Heart right ventricle (tissue), 16 donors: ENCODE measurements around the gene SCAANT1. TPM values are rescaled to one million over a fixed set of nuclear protein-coding genes. Genes with fewer than 3 reads are reported as not detected.

Experiments used
- ATAC-seq, 8 donors: fragments of 200-7000 bp; cut with Tn5 transposase; one replicate each; pipeline ENCODE4 v1.9.1; 2020; ENCODE audit warnings: mild to moderate bottlenecking in 8 of 8, moderate library complexity in 8 of 8, moderate number of reproducible peaks in 1 of 8
- DNase-seq, 2 donors: peaks; one replicate each; pipeline ENCODE4 v3.0.0-alpha.2; 2020
- H3K27ac ChIP-seq, 10 donors: fragments of 200-600 bp; sonication (generic) in 2 of 10; one replicate each; pipeline versions ENCODE4 v1.5.0 to v1.8.0; 2020 to 2022; ENCODE audit warnings: mild to moderate bottlenecking in 3 of 10
- H3K27me3 ChIP-seq, 7 donors: fragments of 200-600 bp; one replicate each; pipeline ENCODE4 v1.8.0; 2021 to 2022; ENCODE audit warnings: mild to moderate bottlenecking in 2 of 7
- H3K36me3 ChIP-seq, 9 donors: fragments of 200-600 bp; sonication (generic) in 1 of 9; one replicate each; pipeline versions ENCODE4 v1.5.0 to v1.8.0; 2020 to 2022; ENCODE audit warnings: mild to moderate bottlenecking in 2 of 9
- H3K4me1 ChIP-seq, 9 donors: fragments of 200-600 bp; sonication (generic) in 1 of 9; one replicate each; pipeline versions ENCODE4 v1.5.0 to v1.8.0; 2020 to 2022; ENCODE audit warnings: mild to moderate bottlenecking in 4 of 9
- H3K4me3 ChIP-seq, 10 donors: fragments of 200-600 bp; sonication (generic) in 2 of 10; one replicate each; pipeline versions ENCODE4 v1.5.0 to v1.8.0; 2020 to 2022; ENCODE audit warnings: mild to moderate bottlenecking in 7 of 10, moderate library complexity in 2 of 10
- H3K9me3 ChIP-seq, 11 donors: fragments of 200-600 bp in 10 of 11; sonication (generic) in 2 of 11; one replicate each; pipeline versions ENCODE4 v1.5.0 to v1.8.0; 2013 to 2022; ENCODE audit warnings: mild to moderate bottlenecking in 2 of 11, control low read depth in 1 of 11, moderate library complexity in 1 of 11
- WGBS, 2 donors: extraction: QIAGEN DNeasy Blood & Tissue Kit; methylation state at CpG; one replicate each; pipeline ENCODE4 v1.1.7; 2013; ENCODE audit warnings: inconsistent platforms in 1 of 2; 5-methylcytosine and 5-hydroxymethylcytosine counted together
- intact Hi-C, 10 donors: fragments of 100-400 bp; cut with DNase I; formaldehyde crosslinking; loops; one replicate each; pipeline versions ENCODE4 v1.11.1 to v1.14.2; 2022
- polyA plus RNA-seq, 2 donors: library from polyadenylated mRNA; stranded (reverse); fragments of 200-250 nt; gene quantifications; one replicate each; pipeline ENCODE4 v1.2.3, GENCODE V29; 2013
- total RNA-seq, 10 donors: library from RNA; stranded (reverse); fragmentation: NEBNext Ultra II Directional in 3 of 10; extraction: Animal tissue kit (Norgen Biotek cat#: 25700) in 3 of 10; gene quantifications; one replicate each; pipeline versions ENCODE4 v1.2.1 to v1.2.4, GENCODE V29; 2021 to 2023
- TF ChIP-seq, protein P1 (sequence below), 9 donors: fragments of 200-600 bp; sonication (generic) in 2 of 9; IDR thresholded peaks; one replicate each; pipeline versions ENCODE4 v1.5.0 to v1.8.0; 2021 to 2022; ENCODE audit warnings: antibody characterized with exemption in 9 of 9, mild to moderate bottlenecking in 5 of 9, moderate library complexity in 1 of 9
- donor health status: Arrhythmogenic right ventricular cardiomyopathy.
- donor health status: ischemic (EF 13 %, LVEDD 7.1; RV severe dilation, severe dysfunction).
- donor health status: healthy with polysubstance abuse.
- donor health status: DM: no; HTN: yes; CAD: no.
- donor health status: DM: no; HTN: no; CAD: no.
- donor health status: ischemic (EF 25% LVEDD 6.9; RV normal size, moderate dysfunction).
- donor health status: ischemic (EF 25% LVEDD 5.7; RV mildly dilated, moderate dysfunction).
- donor health status: healthy.
- donor health status: DM: yes; HTN: yes; CAD: no.
- donor health status: Ischemic cardiomyopathy.
- donor health status: ischemic (EF 35%, LVEDD 5.7; RV mildly dilated, moderate dysfunction).
- donor health status: nonischemic (EF 11% LVEDD 7.7; RV severe dilation, severe dysfunction).
- donor health status: DM: yes; HTN: yes; CAD: no.
- donor health status: PGD.
- donor health status: ischemic (EF 29% LVEDD 5.4; RV normal size, mild dysfunction).
- donor health status: nonischemic (EF 23%, LVEDD 6.1; RV moderate dilation, normal function).

Gene SCAANT1
- total and polyA plus RNA-seq, 12 donors: not detected

DNA sequence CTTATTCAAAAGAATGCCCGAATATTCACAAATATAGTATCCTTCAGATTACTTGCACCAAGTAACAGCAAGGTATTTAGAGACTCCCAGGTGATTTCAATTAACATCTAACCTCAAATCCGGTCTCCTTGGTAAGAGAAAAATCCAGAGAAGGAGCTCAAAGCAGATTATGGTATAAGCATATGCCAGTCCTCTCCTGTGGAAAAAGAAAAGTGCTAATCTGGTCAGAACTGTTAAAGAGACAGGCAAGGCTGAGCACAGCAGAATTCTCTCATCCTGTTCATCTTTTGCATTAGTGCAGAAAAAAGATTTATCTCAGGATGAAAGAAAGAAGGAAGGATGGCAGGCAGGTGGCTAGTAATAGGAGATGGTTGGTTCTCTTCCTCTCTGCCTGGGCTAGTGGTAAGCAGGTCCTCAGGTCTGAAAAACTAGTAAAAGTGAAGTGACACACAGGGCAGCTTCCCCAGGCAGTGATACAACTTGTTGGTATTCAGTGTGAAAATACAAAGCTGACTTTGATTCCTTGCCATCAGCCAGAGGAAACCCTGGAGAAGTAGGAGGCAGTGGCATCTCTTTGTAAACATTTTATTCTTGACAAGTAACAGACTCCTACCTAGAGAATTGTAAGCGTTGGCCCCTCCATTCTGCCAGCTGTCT lies 34.3 kb downstream of the SCAANT1 start:
- WGBS, 2 donors: 74% methylated on average over 3 of the region's 3 CpGs
- peaks cover 0 to 40% (median 23%) of the 10 kb centered on the region in 9 donors for H3K4me1 ChIP-seq

DNA sequence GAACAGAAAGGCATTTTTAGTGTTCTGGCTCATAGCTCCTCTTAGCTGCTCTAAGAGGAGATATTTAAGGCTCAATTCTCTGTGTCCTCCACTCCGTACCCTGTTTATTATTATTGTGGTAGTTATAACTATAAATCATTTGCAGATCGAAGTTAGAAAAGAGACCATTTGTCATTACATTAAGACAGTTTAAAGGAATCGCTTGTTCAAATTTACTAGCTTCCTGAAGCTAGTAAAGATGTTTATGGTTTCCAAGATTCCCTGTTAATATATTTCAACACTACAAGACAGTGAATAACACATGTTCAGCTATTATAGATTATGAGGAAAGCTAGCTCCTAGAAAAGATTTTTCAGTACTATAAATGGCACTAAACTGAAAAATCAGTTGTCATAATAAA lies 35.9 kb downstream of the SCAANT1 start:
- DNase-seq: no peak
- Histone ChIP-seq H3K27me3 (no peaks in the 10 kb centered on the region), H3K27ac (no peak overlapping the region), H3K4me3 (no peak overlapping the region), H3K4me1 (peaks cover 0 to 49% (median 29%) of the 10 kb centered on the region in 9 donors), H3K9me3 (no peaks in the 10 kb centered on the region), H3K36me3 (no peaks in the 10 kb centered on the region)
- intact Hi-C loops: no loop called here
- TF ChIP-seq, protein P1, sequence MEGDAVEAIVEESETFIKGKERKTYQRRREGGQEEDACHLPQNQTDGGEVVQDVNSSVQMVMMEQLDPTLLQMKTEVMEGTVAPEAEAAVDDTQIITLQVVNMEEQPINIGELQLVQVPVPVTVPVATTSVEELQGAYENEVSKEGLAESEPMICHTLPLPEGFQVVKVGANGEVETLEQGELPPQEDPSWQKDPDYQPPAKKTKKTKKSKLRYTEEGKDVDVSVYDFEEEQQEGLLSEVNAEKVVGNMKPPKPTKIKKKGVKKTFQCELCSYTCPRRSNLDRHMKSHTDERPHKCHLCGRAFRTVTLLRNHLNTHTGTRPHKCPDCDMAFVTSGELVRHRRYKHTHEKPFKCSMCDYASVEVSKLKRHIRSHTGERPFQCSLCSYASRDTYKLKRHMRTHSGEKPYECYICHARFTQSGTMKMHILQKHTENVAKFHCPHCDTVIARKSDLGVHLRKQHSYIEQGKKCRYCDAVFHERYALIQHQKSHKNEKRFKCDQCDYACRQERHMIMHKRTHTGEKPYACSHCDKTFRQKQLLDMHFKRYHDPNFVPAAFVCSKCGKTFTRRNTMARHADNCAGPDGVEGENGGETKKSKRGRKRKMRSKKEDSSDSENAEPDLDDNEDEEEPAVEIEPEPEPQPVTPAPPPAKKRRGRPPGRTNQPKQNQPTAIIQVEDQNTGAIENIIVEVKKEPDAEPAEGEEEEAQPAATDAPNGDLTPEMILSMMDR (IDR thresholded peaks at IDR 0.05): no peak
- ATAC-seq: no peak
- 70 to 71% methylated on average over 3 of the region's 3 CpGs for WGBS, 2 donors

More for the DNA sequence above, 34.3 kb downstream of the SCAANT1 start:
- no peak overlapping the region for H3K27ac ChIP-seq
- ATAC-seq (no peak), DNase-seq (no peak)
- TF ChIP-seq, protein P1 (IDR thresholded peaks at IDR 0.05): no peak
- intact Hi-C loops: no loop called here
- no peak overlapping the region for H3K4me3 ChIP-seq
- no peaks in the 10 kb centered on the region for H3K36me3 ChIP-seq
- no peaks in the 10 kb centered on the region for H3K9me3 ChIP-seq
- H3K27me3 ChIP-seq: no peaks in the 10 kb centered on the region

DNA sequence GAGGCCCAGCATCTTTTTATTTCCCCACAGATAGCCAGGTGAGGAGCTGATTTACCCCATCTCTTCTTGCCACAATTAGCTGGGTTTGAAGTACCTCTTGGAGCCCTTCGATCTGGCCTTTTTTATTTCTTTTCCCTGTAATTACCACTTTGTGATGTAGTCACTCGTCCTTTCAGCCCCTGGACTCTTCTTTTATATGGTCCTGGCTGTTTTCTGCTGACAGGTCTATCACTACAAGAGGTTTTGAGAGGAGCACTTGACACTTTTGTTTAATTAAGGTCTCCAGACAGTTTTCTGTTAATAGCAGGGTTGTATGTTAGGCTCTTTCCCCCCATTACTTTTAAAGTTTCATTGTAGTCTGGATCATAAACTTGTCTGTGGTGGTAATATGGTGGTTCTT lies 36.7 kb downstream of the SCAANT1 start:
- Histone ChIP-seq H3K27ac (no peak overlapping the region), H3K9me3 (no peaks in the 10 kb centered on the region), H3K4me3 (no peak overlapping the region), H3K4me1 (peaks cover 0 to 55% (median 29%) of the 10 kb centered on the region in 9 donors), H3K27me3 (no peaks in the 10 kb centered on the region), H3K36me3 (no peaks in the 10 kb centered on the region)
- TF ChIP-seq, protein P1 (IDR thresholded peaks at IDR 0.05): no peak
- ATAC-seq: no peak
- intact Hi-C loops: no loop called here
- 65 to 77% methylated on average over 2 of the region's 2 CpGs for WGBS, 2 donors
- DNase-seq: no peak

GRCh38 chr3:63874769-63875168 lies 37.4 kb downstream of the SCAANT1 start:
- no peak for ATAC-seq
- H3K4me1 ChIP-seq: peaks cover 0 to 61% (median 29%) of the 10 kb centered on the region in 9 donors
- 90 to 91% methylated on average over 3 of the region's 3 CpGs for WGBS, 2 donors
- DNase-seq: no peak
- no peak overlapping the region for H3K27ac ChIP-seq
- no peaks in the 10 kb centered on the region for H3K27me3 ChIP-seq
- no peaks in the 10 kb centered on the region for H3K9me3 ChIP-seq
- intact Hi-C loops: loop anchor here in 1 of 10 donors (5.0 kb wide), 1 partner anchor 33 kb away; no protein-coding TSS in a partner anchor
- H3K4me3 ChIP-seq: no peak overlapping the region
- H3K36me3 ChIP-seq: no peaks in the 10 kb centered on the region
- TF ChIP-seq, protein P1 (IDR thresholded peaks at IDR 0.05): no peak
